ENCODE results near the gene BRAF.

GRCh38 chr7:140908361-140908760 is 16.4 kb downstream of the BRAF start:
- no peak for TF ChIP-seq CTCF (optimal IDR thresholded peaks at IDR 0.05 in 1 of 3, IDR thresholded peaks at IDR 0.05 in 1 of 3, conservative IDR thresholded peaks at IDR 0.05 in 1 of 3; ENCODE audit: extremely low read depth in 1 of 3, insufficient read depth in 2 of 3, low read length in 3 of 3)
- no peak for TF ChIP-seq EZH2 (IDR thresholded peaks at IDR 0.05; ENCODE audit: low read length)
